SU-DHL-6 (cell line): ENCODE measurements around the gene FBXW5.

ENCODE experiments used
- H2AFZ ChIP-seq: fragments of 200-600 bp; sonication (generic); 2 replicates; pipeline ENCODE4 v1.6.1; 2014; ENCODE audit warnings: low read depth, mild to moderate bottlenecking, moderate library complexity, mixed read lengths, antibody characterized with exemption, low read length; ENCODE audit not compliant: severe bottlenecking
- H3F3A ChIP-seq: fragments of 200-600 bp; shearing (Covaris generic); 2 replicates; pipeline ENCODE4 v1.6.0; 2016; ENCODE audit warnings: antibody characterized with exemption, mild to moderate bottlenecking; ENCODE audit not compliant: insufficient read depth
- H3K27ac ChIP-seq: fragments of 200-600 bp; sonication (generic); 2 replicates; pipeline ENCODE4 v1.5.1; 2016; ENCODE audit warnings: low read depth, mild to moderate bottlenecking, low read length, moderate library complexity, mixed read lengths
- H3K27me3 ChIP-seq: fragments of 200-600 bp; sonication (generic), shearing (Covaris generic); 2 replicates; pipeline ENCODE4 v1.6.0; 2014; ENCODE audit warnings: mild to moderate bottlenecking, low read length
- H3K36me3 ChIP-seq: fragments of 200-600 bp; sonication (generic); 2 replicates; pipeline ENCODE4 v1.6.1; 2014; ENCODE audit warnings: mild to moderate bottlenecking, low read length, mixed read lengths
- H3K4me2 ChIP-seq: fragments of 300-600, 200-600 bp; shearing (Covaris generic), sonication (generic); 2 replicates; pipeline ENCODE4 v1.6.0; 2014; ENCODE audit warnings: low read length, low read depth, mild to moderate bottlenecking; ENCODE audit not compliant: poor library complexity, severe bottlenecking
- H3K4me3 ChIP-seq: fragments of 200-600 bp; sonication (generic); 2 replicates; pipeline ENCODE4 v1.5.1; 2014; ENCODE audit warnings: antibody characterized with exemption, low read length, mild to moderate bottlenecking, mixed read lengths; ENCODE audit not compliant: insufficient read depth, poor library complexity, severe bottlenecking
- H3K79me2 ChIP-seq: fragments of 200-600 bp; sonication (generic); 2 replicates; pipeline ENCODE4 v1.6.1; 2014; ENCODE audit warnings: mild to moderate bottlenecking, low read length, moderate library complexity; ENCODE audit not compliant: insufficient read depth
- H3K9ac ChIP-seq: fragments of 200-600 bp; sonication (generic); 2 replicates; pipeline ENCODE4 v1.7.0; 2014; ENCODE audit warnings: mild to moderate bottlenecking, low read length
- H3K9me2 ChIP-seq: fragments of 200-600 bp; sonication (generic); replicated peaks from 2 replicates; pipeline ENCODE4 v1.6.1; 2014; ENCODE audit warnings: low read length; ENCODE audit not compliant: insufficient read depth
- H3K9me3 ChIP-seq: fragments of 200-600 bp; sonication (generic); 2 replicates; pipeline ENCODE4 v1.6.1; 2014; ENCODE audit warnings: low read length, mixed read lengths; ENCODE audit not compliant: insufficient read depth
- H4K20me1 ChIP-seq: fragments of 200-600 bp; sonication (generic); 2 replicates; pipeline ENCODE4 v1.6.1; 2014; ENCODE audit warnings: low read depth, mild to moderate bottlenecking, antibody characterized with exemption, low read length, moderate library complexity, mixed read lengths
- CTCF ChIP-seq: fragments of 200-600 bp; sonication (generic); IDR thresholded peaks from one replicate; pipeline ENCODE4 v1.5.1; 2017; ENCODE audit warnings: antibody characterized with exemption, mild to moderate bottlenecking, low read length, moderate library complexity; ENCODE audit not compliant: insufficient read depth, poor library complexity, severe bottlenecking
- EZH2phosphoT487 ChIP-seq: fragments of 200-600 bp; sonication (generic), shearing (Covaris generic); conservative IDR thresholded peaks from 2 replicates; pipeline ENCODE4 v1.6.1; 2018; ENCODE audit warnings: mild to moderate bottlenecking, antibody characterized with exemption, low read length, moderate library complexity, mixed read lengths

FBXW5 gene

GRCh38 chr9:136945333-136946227 lies 1.0 kb upstream of the FBXW5 start:
- no peaks in the 10 kb centered on the region for H3K9me2 ChIP-seq
- H3K27me3 ChIP-seq = no peaks in the 10 kb centered on the region
- H3K79me2 ChIP-seq = peaks cover 8% of the 10 kb centered on the region
- no peak overlapping the region for H3K4me3 ChIP-seq
- H3K36me3 ChIP-seq = no peaks in the 10 kb centered on the region
- H3K9ac ChIP-seq = no peak overlapping the region
- H3K27ac ChIP-seq = no peak overlapping the region
- no peaks in the 10 kb centered on the region for H3K9me3 ChIP-seq
- H4K20me1 ChIP-seq = no peaks in the 10 kb centered on the region
- no peak for TF ChIP-seq EZH2phosphoT487
- no peak for TF ChIP-seq CTCF
- H3K4me2 ChIP-seq = no peak overlapping the region
- no peak overlapping the region for H2AFZ ChIP-seq
- no peaks in the 10 kb centered on the region for H3F3A ChIP-seq

GRCh38 chr9:136944212-136944518 lies 373 bp downstream of the FBXW5 start:
- Histone ChIP-seq H3K36me3 (no peaks in the 10 kb centered on the region), H3K4me3 (peak overlapping the region; percentile 88), H3K9me3 (no peaks in the 10 kb centered on the region), H3K27me3 (no peaks in the 10 kb centered on the region), H3K79me2 (peaks cover 8% of the 10 kb centered on the region), H3K9me2 (no peaks in the 10 kb centered on the region), H3K27ac (peak overlapping the region; percentile 69), H4K20me1 (no peaks in the 10 kb centered on the region), H3K4me2 (peak overlapping the region; percentile 57), H3F3A (no peaks in the 10 kb centered on the region), H2AFZ (no peak overlapping the region), H3K9ac (peak overlapping the region; percentile 94)
- no peak for TF ChIP-seq CTCF
- TF ChIP-seq EZH2phosphoT487 = no peak

GRCh38 chr9:136943291-136944211 lies 987 bp downstream of the FBXW5 start:
- no peak overlapping the region for H2AFZ ChIP-seq
- H3K4me2 ChIP-seq = peak overlapping the region; percentile 57
- H3K79me2 ChIP-seq = peaks cover 8% of the 10 kb centered on the region
- TF ChIP-seq CTCF (no peak), EZH2phosphoT487 (no peak)
- H3K36me3 ChIP-seq = no peaks in the 10 kb centered on the region
- no peaks in the 10 kb centered on the region for H3K9me3 ChIP-seq
- peak overlapping the region; percentile 88 for H3K4me3 ChIP-seq
- no peaks in the 10 kb centered on the region for H3K9me2 ChIP-seq
- H3F3A ChIP-seq = no peaks in the 10 kb centered on the region
- no peaks in the 10 kb centered on the region for H3K27me3 ChIP-seq
- peak overlapping the region; percentile 69 for H3K27ac ChIP-seq
- H4K20me1 ChIP-seq = no peaks in the 10 kb centered on the region
- H3K9ac ChIP-seq = peak overlapping the region; percentile 94
